ENCODE results near the gene VAV2. TPM values are rescaled to one million over a fixed set of nuclear protein-coding genes. Genes with fewer than 3 reads are reported as not detected.

VAV2 gene
- total RNA-seq, 1 experiment from 2014 or later: 28.0 TPM

GRCh38 chr9:133781828-133782135, 210.3 kb downstream of the VAV2 start:
- no peak for DNase-seq
- H3K4me1 ChIP-seq: no peaks in the 10 kb centered on the region
- H3K27me3 ChIP-seq: no peaks in the 10 kb centered on the region
- no peak overlapping the region for H3K4me3 ChIP-seq
- H3K9me3 ChIP-seq (replicated peaks): no peaks in the 10 kb centered on the region
- peaks cover 32% of the 10 kb centered on the region for H3K36me3 ChIP-seq
- H3K27ac ChIP-seq: no peak overlapping the region

GRCh38 chr9:133780962-133781827, 210.9 kb downstream of the VAV2 start:
- Histone ChIP-seq H3K4me1 (no peaks in the 10 kb centered on the region), H3K27me3 (no peaks in the 10 kb centered on the region), H3K9me3 (replicated peaks) (no peaks in the 10 kb centered on the region), H3K36me3 (peaks cover 38% of the 10 kb centered on the region), H3K4me3 (no peak overlapping the region), H3K27ac (no peak overlapping the region)
- no peak for DNase-seq

- no peak for DNase-seq
- Histone ChIP-seq H3K4me3 (no peak overlapping the region), H3K4me1 (no peaks in the 10 kb centered on the region), H3K9me3 (replicated peaks) (no peaks in the 10 kb centered on the region), H3K36me3 (peaks cover 40% of the 10 kb centered on the region), H3K27ac (no peak overlapping the region), H3K27me3 (no peaks in the 10 kb centered on the region)
Observed at GRCh38 chr9:133780404-133780945, 211.6 kb downstream of the VAV2 start.

GRCh38 chr9:133779516-133780403, 212.4 kb downstream of the VAV2 start:
- no peak for DNase-seq
- Histone ChIP-seq H3K4me3 (no peak overlapping the region), H3K27ac (no peak overlapping the region), H3K4me1 (no peaks in the 10 kb centered on the region), H3K36me3 (peaks cover 46% of the 10 kb centered on the region), H3K27me3 (no peaks in the 10 kb centered on the region), H3K9me3 (replicated peaks) (peaks cover under 1% of the 10 kb centered on the region; the same call in 1 of the 2 replicates)

GRCh38 chr9:133779081-133779480, 213.0 kb downstream of the VAV2 start:
- Histone ChIP-seq H3K27ac (no peak overlapping the region), H3K4me1 (no peaks in the 10 kb centered on the region), H3K27me3 (no peaks in the 10 kb centered on the region), H3K9me3 (replicated peaks) (peaks cover 7% of the 10 kb centered on the region), H3K36me3 (peaks cover 52% of the 10 kb centered on the region), H3K4me3 (no peak overlapping the region)
- no peak for DNase-seq

- no peak for DNase-seq
- Histone ChIP-seq H3K4me1 (no peaks in the 10 kb centered on the region), H3K36me3 (peaks cover 57% of the 10 kb centered on the region), H3K27me3 (no peaks in the 10 kb centered on the region), H3K4me3 (no peak overlapping the region), H3K27ac (no peak overlapping the region), H3K9me3 (replicated peaks) (peaks cover 12% of the 10 kb centered on the region)
Observed at GRCh38 chr9:133778336-133779013, 213.6 kb downstream of the VAV2 start.

GRCh38 chr9:133777871-133778270, 214.3 kb downstream of the VAV2 start:
- peaks cover 61% of the 10 kb centered on the region for H3K36me3 ChIP-seq
- H3K4me3 ChIP-seq: no peak overlapping the region
- H3K4me1 ChIP-seq: no peaks in the 10 kb centered on the region
- H3K27me3 ChIP-seq: no peaks in the 10 kb centered on the region
- H3K27ac ChIP-seq: no peak overlapping the region
- DNase-seq: no peak
- H3K9me3 ChIP-seq (replicated peaks): peaks cover 12% of the 10 kb centered on the region

GRCh38 chr9:133777068-133777791, 214.9 kb downstream of the VAV2 start:
- no peak for DNase-seq
- no peaks in the 10 kb centered on the region for H3K27me3 ChIP-seq
- H3K9me3 ChIP-seq (replicated peaks): peaks cover 12% of the 10 kb centered on the region
- H3K36me3 ChIP-seq: peaks cover 61% of the 10 kb centered on the region
- H3K4me1 ChIP-seq: no peaks in the 10 kb centered on the region
- H3K27ac ChIP-seq: no peak overlapping the region
- H3K4me3 ChIP-seq: no peak overlapping the region

- Histone ChIP-seq H3K4me1 (no peaks in the 10 kb centered on the region), H3K36me3 (peaks cover 68% of the 10 kb centered on the region), H3K27ac (no peak overlapping the region), H3K27me3 (no peaks in the 10 kb centered on the region), H3K9me3 (replicated peaks) (peaks cover 12% of the 10 kb centered on the region), H3K4me3 (no peak overlapping the region)
- DNase-seq: no peak
Observed at GRCh38 chr9:133775951-133776905, 215.9 kb downstream of the VAV2 start.

GRCh38 chr9:133775291-133775690, 216.8 kb downstream of the VAV2 start:
- Histone ChIP-seq H3K36me3 (peaks cover 65% of the 10 kb centered on the region), H3K9me3 (replicated peaks) (peaks cover 12% of the 10 kb centered on the region)

GRCh38 chr9:133774799-133775198, 217.3 kb downstream of the VAV2 start:
- peaks cover 12% of the 10 kb centered on the region for H3K9me3 ChIP-seq (replicated peaks)
- no peak overlapping the region for H3K27ac ChIP-seq
- H3K4me1 ChIP-seq: no peaks in the 10 kb centered on the region
- peaks cover 70% of the 10 kb centered on the region for H3K36me3 ChIP-seq
- no peak overlapping the region for H3K4me3 ChIP-seq
- H3K27me3 ChIP-seq: no peaks in the 10 kb centered on the region
- DNase-seq: no peak

More at GRCh38 chr9:133775291-133775690, 216.8 kb downstream of the VAV2 start:
- no peak overlapping the region for H3K27ac ChIP-seq
- no peak for DNase-seq
- H3K4me3 ChIP-seq: no peak overlapping the region
- H3K27me3 ChIP-seq: no peaks in the 10 kb centered on the region
- H3K4me1 ChIP-seq: no peaks in the 10 kb centered on the region

- H3K4me1 ChIP-seq: no peaks in the 10 kb centered on the region
- no peak overlapping the region for H3K4me3 ChIP-seq
- H3K27ac ChIP-seq: no peak overlapping the region
- peaks cover 12% of the 10 kb centered on the region for H3K9me3 ChIP-seq (replicated peaks)
- peaks cover 75% of the 10 kb centered on the region for H3K36me3 ChIP-seq
- no peaks in the 10 kb centered on the region for H3K27me3 ChIP-seq
- no peak for DNase-seq
Observed at GRCh38 chr9:133773889-133774655, 218.1 kb downstream of the VAV2 start.

GRCh38 chr9:133772581-133772980, 219.5 kb downstream of the VAV2 start:
- peaks cover 12% of the 10 kb centered on the region for H3K9me3 ChIP-seq (replicated peaks)
- peaks cover 81% of the 10 kb centered on the region for H3K36me3 ChIP-seq
- no peak for DNase-seq
- no peaks in the 10 kb centered on the region for H3K27me3 ChIP-seq
- no peak overlapping the region for H3K4me3 ChIP-seq
- H3K4me1 ChIP-seq: no peaks in the 10 kb centered on the region
- H3K27ac ChIP-seq: no peak overlapping the region

All from SJCRH30 (cell line).